HG02870 (cell line): Measurements from ENCODE around the gene RNF11.
A peak's percentile ranks its signal among the peaks of the same experiment; 100 is the strongest.
"Not testable (repeated sequence)": the region's sequence is repeated elsewhere in the genome, so short reads cannot be mapped to it uniquely, and the experiment has no call there.

Source experiments
- ATAC-seq: cut with Tn5 transposase; IDR thresholded peaks from one replicate; pipeline ENCODE4 v1.9.1; 2021; ENCODE audit warnings: mild to moderate bottlenecking, moderate library complexity; ENCODE audit not compliant: unreplicated experiment

The RNF11 gene

GRCh38 chr1:51235673-51236530, at the start of gene RNF11:
TSS of gene RNF11 (plus strand) at chr1:51236273. CDS start at chr1:51236757, 484 bp downstream.
- peak; percentile 69 for ATAC-seq

GRCh38 chr1:51188230-51188629, 47.8 kb upstream of the RNF11 start:
- no peak for ATAC-seq

GRCh38 chr1:51189421-51190073, 46.5 kb upstream of the RNF11 start:
- no peak for ATAC-seq

- no peak for ATAC-seq
These were observed 45.1 kb upstream of the RNF11 start for GRCh38 chr1:51190961-51191360.

GRCh38 chr1:51192213-51192843, 43.7 kb upstream of the RNF11 start:
- no peak for ATAC-seq

- no peak for ATAC-seq
These were observed 42.5 kb upstream of the RNF11 start for GRCh38 chr1:51193564-51193963.

GRCh38 chr1:51203121-51203873, 32.8 kb upstream of the RNF11 start:
- ATAC-seq, result peak; percentile 67

- ATAC-seq, result no peak
These were observed 32.2 kb upstream of the RNF11 start for GRCh38 chr1:51203874-51204245.

- ATAC-seq, result no peak
These were observed 26.0 kb upstream of the RNF11 start for GRCh38 chr1:51210055-51210454.

GRCh38 chr1:51210676-51211075, 25.4 kb upstream of the RNF11 start:
- ATAC-seq, result no peak

GRCh38 chr1:51214615-51215131, 21.4 kb upstream of the RNF11 start:
- no peak for ATAC-seq

- ATAC-seq, result no peak
These were observed 20.9 kb upstream of the RNF11 start for GRCh38 chr1:51215169-51215568.

GRCh38 chr1:51216631-51217030, 19.4 kb upstream of the RNF11 start:
- ATAC-seq, result no peak

GRCh38 chr1:51217101-51217500, 19.0 kb upstream of the RNF11 start:
- ATAC-seq, result no peak

- ATAC-seq, result no peak
These were observed 17.5 kb upstream of the RNF11 start for GRCh38 chr1:51218570-51218969.

GRCh38 chr1:51219022-51219421, 17.1 kb upstream of the RNF11 start:
- no peak for ATAC-seq

- not testable (repeated sequence) for ATAC-seq
These were observed 14.5 kb upstream of the RNF11 start for GRCh38 chr1:51221529-51221928.

- no peak for ATAC-seq
These were observed 13.8 kb upstream of the RNF11 start for GRCh38 chr1:51222136-51222787.

- ATAC-seq, result no peak
These were observed 13.3 kb upstream of the RNF11 start for GRCh38 chr1:51222809-51223208.

- no peak for ATAC-seq
These were observed 11.8 kb upstream of the RNF11 start for GRCh38 chr1:51224255-51224654.
